NCI-H226 (cell line): Measurements from ENCODE around the gene FAM200A.
"Not testable (repeated sequence)": the region's sequence is repeated elsewhere in the genome, so short reads cannot be mapped to it uniquely, and the experiment has no call there.

Experiments
- DNase-seq: peaks from one replicate; pipeline ENCODE4 v3.0.0-alpha.2; 2015

The FAM200A gene

DNA sequence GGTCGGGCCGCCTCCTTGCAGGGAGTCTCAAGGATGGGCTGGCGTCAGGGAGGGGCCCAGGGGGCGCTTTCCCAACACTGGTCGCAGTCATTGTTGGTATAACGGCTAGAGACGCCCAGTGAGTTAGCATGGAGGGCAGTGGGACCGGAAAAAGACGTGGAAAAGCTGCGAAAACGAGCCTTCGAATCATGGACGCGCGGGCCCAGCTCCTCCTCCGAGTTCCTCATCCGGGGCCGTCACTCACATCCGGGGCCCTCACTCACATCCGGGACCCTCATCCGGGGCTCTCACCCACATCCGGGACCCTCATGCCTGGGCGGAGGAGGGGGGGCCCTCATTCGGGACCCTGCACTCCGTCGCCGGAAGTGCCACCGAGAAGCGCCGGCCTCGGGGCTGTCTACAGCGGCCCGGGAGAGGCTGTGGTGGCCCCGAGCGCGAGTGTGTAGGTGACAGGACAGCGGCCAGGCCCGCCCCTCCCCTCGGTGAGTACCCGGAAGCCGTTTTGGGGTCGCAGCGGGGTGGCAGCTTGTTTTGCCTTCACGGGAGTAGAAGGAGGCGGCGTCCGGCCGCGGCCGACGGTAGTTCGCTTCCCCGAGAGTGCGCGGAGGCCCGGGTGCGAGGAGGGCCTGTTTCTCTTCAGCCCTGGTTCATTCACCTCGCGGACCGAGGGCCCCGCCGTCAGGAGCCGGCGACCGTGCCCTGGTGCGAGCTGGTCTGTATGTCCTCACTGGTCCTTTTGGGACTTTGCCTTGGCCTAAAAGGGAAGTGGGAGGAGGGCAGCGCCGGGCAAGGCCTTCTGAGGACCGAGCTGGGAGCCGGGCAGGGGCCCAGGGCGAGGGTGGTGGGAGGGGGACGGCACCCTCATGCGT, 6.6 kb upstream of the FAM200A start, which contains the start of gene ZNF655:
Gene ZNF655 (plus strand): TSS at position 337 of the 869 bp plus-strand sequence. CDS start 1,918 bp downstream, outside the sequence.
- DNase-seq, result peak; percentile 85

DNA sequence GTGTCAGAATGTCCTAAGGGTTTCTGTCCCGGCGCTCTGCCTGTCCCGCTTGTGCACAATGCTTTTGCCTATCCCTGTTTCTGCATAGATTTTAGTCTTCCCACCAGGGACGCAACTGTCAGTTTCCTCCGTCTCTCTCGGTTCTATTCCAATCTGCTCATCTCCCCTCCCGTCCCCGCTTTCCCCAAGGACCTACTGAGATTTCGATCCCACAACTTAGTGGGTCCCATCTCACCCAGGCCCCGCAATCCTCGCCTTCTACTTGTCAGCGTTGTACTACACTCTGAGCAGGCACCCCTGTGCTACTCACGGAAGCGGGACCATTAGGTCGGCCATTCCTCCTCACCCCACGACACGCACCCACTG, 6.0 kb upstream of the FAM200A start:
- no peak for DNase-seq

DNA sequence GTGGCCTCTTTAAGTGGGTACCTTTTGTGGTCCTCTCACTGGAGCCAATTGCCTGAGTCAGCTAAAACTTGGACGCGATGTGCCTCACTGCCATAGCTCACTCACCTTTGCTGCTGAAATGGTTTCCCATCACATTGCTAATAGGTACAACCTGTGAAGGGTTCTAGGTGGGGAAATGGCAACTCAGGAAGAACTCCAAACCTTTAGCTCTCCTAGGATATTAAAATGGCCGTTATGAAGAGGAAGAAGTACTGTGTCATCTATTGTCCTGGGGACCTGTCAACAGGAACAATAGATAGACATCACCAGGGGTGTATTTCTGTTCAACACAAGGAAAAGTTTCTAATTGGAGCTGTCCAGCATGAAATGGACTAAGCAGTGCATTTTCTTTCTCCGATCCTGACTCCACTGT, 5.3 kb upstream of the FAM200A start:
- DNase-seq, result no peak

DNA sequence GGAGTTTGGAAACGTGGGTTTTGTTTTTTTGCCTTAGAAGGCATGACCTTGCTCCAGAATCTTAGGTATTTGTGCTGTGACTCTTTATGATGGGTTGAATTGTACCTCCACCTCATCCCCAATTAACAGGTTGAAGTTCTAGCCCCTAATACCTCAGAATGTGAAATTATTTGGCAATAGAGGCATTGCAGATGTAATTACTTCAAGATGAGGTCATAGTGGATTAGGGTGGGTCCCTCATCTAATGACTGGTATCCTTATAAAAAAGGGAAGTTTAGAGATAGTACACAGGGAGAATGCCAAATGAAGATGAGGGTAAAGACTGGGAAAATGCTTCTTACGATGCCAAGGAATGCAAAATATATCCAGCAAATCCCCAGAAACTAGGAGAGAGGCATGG, 3.0 kb upstream of the FAM200A start:
- no peak for DNase-seq

DNA sequence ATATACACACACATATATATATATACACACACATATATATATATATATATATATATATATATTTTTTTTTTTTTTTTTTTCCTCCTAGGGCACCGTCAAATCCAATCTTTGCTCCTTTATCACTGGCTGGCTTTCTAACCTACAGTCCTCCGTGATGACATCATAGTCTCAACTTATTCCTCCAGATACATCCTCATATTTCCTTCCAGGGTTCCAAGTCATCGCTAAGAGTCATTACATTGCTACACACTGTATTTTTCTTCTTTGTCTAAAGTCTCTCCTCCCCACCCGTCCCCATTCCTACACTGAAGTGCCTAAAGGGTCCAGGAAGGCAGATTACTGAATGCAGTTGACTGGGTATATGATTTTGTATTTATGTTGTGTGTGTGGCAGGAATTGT, 1.1 kb upstream of the FAM200A start:
- no peak for DNase-seq

DNA sequence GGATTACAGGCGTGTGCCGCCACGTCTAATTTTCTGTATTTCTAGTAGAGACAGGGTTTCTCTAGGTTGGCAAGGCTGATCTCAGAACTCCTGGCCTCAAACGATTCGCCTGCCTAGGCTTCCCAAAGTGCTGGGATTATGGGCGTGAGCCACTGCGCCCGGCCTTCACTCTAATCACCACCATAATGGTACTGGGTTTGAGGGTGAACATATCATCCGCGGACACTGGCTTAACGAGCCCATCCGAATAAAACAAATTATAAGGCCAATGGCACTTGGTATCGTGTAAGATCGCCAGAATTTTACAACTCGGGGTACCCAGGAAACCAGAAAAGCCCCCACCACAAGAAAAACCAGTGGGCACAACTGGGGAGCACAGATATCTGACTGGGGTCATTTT, 580 bp downstream of the FAM200A start:
- DNase-seq, result no peak

DNA sequence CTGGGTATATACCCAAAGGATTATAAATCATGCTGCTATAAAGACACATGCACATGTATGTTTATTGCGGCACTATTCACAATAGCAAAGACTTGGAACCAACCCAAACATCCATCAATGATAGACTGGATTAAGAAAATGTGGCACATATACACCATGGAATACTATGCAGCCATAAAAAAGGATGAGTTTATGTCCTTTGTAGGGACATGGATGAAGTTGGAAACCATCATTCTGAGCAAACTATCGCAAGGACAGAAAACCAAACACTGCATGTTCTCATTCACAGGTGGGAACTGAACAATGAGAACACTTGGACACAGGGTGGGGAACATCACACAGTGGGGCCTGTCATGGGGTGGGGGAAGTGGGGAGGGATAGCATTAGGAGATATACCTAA, 2.4 kb downstream of the FAM200A start:
- DNase-seq, result not testable (repeated sequence)

DNA sequence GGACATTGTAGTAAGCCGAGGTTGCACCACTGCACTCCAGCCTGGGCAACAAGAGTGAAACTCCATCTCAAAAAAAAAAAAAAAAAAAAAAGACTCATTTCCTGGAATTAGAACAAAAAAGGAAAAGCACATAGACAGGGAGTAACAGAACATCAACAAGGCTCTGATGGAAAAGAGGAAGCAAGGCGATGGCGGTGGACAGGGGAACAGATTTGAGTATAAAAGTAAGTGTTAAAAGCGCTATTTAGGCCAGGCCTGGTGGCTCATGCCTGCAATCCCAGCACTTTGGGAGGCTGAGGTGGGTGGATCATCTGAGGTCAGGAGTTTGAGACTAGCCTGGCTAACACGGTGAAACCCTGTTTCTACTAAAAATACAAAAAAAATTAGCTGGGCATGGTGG, 6.6 kb downstream of the FAM200A start:
- not testable (repeated sequence) for DNase-seq

DNA sequence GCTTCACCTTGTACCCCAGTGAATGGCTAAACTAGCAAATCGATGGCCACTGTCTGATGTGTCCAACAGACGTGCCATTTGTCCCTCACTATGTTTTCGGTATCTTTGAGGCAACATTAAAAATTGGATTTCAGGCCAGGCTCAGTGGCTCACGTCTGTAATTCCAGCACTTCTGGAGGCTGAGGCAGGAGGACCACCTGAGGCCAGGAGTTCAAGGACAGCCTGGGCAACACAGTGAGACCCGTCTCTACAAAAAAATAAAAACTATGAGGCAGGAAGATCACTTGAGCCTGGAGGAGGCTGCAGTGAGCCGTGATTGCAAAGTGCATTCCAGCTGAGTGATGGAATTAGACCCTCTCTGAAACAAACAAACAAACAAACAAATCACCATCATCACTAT, 8.0 kb downstream of the FAM200A start:
- no peak for DNase-seq

DNA sequence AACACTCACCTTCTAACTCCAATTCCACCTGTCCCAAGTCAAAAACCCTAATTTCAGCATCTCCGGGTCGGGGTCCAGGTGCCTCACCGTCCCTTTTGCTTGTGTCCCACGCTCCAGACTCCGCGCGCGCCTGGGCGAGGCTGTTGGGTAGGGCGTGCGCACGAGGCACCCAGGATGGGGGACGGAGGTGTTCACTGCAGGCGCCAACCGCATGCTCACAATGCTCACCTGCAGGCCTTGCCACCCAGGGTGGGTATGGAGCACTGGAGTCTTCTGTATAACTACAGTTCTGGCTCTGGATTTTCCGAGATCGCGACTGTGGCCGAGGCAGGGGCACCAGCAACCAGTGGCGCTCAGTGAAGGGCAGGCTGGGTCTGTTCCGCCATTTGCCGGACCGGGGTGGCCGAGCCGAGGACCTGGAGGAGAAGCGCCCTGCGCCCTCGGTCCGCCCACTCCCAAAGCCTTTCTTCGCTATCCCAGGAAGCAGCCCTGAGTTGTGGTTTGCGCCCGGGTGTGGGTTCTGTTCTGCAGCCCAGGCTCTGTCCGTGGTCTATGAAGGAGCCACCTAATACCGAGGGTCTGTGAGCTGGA, 8.7 kb downstream of the FAM200A start:
- DNase-seq, result no peak

DNA sequence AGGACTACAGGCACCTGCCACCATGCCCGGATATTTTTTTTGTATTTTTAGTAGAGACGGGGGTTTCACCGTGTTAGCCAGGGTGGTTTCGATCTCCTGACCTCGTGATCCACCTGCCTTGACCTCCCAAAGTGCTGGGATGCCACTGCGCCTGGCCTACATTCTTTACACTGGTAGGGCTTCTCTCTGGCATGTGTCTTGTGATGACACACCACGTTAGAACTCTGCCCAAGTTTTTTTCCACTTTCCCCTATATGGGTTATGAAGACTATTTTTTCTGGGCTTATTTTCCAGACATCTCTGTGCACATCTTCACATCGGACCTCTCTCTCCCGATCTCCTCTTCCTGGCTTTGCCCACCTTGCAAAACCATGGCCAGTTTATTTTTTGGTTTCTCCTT, 10.7 kb downstream of the FAM200A start:
- DNase-seq, result peak; percentile 24

DNA sequence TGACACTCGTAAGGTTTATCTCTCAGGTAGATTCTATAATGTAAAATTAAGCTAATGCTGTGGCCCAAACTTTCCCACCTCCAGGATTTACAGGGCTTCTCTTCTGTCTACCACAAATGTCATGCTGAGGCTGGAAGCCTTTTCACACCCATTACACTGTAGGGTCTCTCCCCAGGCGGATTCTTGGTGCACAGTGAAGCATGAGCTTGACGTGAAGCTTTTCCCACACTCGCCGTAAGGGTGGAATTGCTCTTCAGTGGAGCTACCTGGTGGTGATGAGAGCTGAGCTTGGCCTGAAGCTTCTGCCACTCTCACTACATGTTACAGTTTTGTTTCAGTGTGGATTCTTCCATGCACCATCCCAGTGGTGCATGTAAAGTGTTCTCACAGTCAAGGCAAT, 11.4 kb downstream of the FAM200A start:
- no peak for DNase-seq

DNA sequence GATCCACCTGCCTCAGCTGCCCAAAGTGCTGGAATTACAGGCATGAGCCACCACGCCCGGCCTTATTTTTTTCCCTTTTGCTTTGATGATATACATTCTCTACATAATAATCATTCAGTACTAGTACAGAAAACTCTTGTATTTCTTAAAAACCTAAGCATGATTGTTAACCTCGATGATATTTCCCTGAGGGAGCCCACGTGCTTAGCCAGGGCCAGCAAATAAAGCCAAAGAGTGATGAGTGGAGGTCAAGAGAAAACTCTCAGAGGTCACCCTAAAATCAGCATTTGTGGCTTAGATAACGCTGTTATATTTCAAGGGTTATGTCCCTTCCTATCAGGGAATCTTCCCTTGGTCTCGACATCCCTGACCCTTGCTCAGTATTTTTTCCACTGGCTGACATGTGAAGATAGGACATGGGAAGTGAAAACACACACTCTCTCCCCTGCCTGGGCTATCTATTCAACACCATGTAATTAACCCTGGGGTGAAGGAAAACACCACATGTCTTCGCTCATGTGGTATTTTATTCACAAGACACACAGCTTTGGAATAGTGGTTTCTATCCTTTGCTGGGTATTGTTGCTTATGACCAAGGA, 12.6 kb downstream of the FAM200A start:
- DNase-seq, result no peak

DNA sequence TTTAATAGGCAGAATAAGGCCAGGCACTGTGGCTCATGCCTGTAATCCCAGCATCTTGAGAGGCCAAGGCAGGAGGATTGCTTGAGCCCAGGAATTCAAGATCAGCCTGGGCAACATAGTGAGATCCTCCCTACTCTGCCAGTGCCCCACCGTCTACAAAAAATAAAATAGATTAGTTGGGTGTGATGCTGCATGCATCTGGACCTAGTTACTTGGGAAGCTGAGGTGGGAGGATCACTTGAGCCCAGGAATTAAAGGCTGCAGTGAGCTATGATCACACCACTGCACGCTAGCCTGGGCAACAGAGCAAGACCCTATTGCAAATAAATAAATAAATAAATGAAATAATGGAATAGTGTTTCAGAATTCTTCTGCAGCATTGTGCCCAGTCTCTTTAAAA, 16.2 kb downstream of the FAM200A start:
- DNase-seq, result no peak

DNA sequence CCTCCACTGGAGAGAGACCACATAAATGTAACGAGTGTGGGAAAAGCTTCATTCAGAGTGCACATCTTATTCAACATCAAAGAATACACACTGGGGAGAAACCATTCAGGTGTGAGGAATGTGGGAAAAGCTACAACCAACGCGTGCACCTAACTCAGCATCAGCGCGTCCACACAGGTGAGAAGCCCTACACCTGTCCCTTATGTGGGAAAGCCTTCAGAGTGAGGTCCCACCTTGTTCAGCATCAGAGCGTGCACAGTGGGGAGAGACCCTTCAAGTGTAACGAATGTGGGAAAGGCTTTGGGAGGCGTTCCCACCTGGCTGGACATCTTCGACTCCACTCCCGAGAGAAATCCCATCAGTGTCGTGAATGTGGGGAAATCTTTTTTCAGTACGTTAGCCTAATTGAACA, 20.6 kb downstream of the FAM200A start:
- no peak for DNase-seq

DNA sequence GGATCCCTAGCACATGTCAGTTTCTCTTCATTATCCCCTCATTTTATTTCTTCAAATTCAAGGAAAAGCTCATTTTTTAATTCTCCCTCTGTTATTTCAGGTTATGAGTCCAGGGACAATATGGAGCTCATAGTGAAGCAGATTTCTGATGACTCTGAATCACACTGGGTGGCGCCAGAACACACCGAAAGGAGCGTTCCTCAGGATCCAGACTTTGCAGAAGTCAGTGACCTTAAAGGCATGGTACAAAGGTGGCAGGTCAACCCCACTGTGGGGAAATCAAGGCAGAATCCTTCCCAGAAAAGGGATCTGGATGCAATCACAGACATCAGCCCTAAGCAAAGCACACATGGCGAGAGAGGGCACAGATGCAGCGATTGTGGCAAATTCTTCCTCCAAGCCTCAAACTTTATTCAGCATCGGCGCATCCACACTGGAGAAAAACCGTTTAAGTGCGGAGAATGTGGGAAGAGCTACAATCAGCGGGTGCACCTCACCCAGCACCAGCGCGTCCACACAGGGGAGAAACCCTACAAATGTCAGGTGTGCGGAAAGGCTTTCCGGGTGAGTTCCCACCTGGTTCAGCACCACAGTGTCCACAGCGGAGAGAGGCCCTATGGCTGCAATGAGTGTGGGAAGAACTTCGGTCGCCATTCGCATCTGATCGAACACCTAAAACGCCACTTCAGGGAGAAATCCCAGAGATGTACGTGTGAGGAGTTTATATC, 26.0 kb downstream of the FAM200A start:
- no peak for DNase-seq

DNA sequence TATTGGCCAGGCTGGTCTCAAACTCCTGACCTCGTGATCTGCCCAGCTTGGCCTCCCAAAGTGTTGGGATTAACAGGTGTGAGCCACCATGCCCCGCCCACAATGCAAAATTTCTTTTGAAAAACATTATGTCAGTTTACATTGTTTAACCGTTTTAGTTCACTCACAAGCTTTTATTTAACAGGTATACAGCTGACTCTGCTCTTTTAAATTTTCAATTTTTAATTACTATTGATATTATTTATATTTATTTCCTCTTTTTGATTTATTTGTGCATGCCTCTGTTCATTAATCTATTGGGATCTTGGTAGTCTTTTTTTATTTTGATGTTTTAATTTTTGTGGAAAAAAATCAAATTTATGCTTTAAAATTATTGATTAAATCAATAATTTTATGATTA, 30.5 kb downstream of the FAM200A start:
- no peak for DNase-seq

DNA sequence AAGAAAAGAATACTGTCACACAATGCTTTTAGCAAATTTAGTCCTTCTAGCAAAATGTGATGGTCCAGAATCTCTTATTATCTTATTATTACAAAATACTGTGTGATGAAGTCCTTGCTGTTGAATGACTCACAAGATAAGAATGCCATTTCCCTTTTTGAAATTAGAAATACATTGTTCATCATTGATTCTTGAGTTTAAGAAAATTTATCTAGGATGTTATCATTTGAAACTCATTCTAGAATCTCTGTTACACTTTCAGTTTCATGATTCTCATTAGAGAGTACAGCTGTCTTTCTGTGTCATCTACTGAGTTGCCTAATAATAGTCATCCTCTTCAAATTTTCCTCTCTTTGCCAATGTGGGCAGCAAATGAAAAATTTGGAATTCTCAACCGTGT, 37.9 kb downstream of the FAM200A start:
- no peak for DNase-seq

DNA sequence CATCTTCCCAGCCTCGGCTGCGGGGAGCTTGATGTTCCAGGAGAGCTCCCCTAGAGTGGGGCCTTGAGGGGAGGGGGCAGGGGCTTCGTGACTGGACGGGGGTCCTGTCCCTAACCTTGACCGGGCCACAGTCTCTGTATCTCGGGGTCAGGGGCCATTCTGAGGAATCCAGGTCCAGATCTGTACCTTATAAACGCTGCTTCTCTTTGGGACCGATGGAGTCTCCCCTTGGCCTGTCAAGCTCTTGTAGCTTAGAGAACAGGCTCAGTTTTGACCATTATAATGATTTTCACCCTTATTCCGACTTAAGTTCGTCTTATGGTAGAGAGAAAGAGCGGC, 46.6 kb downstream of the FAM200A start:
- DNase-seq, result no peak

DNA sequence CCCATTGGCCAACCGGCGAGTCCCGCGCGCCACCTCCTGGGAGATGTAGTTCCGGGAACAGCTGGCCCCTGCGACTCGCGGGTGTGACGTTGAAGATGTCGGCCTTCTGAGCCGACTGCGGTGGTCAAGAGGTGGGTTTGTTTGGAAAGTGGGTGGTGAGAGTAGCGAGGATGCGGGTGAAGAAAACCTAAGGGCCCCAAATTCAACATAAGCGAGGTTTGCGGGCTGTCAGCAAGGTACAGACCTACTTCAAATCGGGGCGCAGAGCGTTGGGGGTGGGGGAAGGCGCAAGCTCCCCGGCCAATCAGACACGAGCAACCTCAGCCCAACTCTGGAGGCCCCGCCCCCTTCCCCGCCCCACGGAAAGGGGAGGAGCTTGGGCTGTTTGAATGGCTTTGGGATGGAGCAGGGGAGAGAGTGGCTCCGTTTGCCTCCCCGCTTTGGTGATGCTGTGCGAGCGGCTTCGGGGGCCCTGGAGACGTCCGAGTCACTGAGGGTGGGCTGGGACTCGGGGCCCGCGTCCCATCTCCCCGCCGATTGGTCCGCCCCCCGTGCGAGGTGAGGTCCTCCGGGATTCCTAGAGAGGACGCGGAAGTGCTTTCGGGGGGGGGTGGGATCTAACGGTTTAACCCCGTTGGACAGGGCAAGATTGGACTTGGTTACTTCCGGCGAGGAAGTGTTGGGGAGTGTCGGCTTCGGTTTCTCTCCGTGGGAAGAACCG, 47.2 kb downstream of the FAM200A start, which contains the start of gene ZKSCAN5:
Gene ZKSCAN5 (plus strand): TSS at position 60 of the 721 bp plus-strand sequence. CDS start 1,383 bp downstream, outside the sequence.
- DNase-seq, result peak; percentile 95

DNA sequence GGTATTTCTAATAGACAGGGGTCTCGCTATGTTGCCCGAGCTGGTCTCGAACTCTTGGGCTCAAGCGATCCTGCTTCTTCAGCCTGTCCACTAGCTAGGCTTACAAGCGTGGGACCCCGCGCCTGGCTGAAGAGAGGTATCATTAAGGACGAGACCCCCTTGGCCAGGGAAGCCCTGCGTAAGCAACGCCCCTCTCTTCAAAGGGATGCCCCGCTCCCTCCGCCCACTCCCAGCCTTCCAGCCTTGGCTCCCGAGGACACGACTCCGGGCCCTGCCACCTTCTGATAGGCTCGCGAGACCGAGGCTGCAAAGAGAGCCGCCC, 47.7 kb downstream of the FAM200A start:
- no peak for DNase-seq

DNA sequence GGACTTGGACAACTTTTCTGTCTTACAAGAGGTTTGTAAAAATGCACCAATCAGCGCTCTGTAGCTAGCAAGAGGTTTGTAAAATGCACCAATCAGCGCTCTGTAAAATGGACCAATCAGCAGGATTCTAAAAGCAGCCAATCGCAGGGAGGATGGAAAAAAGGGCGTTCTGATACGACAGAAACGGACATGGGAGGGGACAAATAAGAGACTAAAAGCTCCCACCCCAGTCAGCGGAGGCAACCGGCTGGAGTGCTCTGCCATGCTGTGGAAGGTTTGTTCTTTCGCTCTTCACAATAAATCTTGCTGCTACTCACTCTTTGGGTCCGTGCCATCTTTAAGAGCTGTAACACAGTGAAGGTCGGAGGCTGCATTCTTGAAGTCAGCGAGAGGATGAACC, 50.7 kb downstream of the FAM200A start:
- not testable (repeated sequence) for DNase-seq

DNA sequence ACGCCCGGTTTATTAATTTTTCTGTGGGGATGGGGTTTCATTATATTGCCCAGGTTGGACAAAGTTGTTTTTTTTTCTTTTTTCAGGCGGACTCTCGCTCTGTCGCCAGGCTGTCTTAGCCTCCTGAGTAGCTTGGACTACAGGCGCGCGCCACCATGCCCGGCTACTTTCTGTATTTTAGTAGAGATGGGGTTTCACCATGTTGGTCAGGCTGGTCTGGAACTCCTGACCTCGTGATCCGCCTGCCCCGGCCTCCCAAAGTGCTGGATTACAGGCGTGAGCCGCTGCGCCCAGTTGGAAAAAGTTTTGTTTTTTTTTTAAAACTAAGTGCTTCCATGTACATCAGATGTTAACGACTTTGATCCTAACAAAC, 51.3 kb downstream of the FAM200A start:
- no peak for DNase-seq
